HEK293T (cell line): ENCODE results near the gene FDX1.

Experiments used
- CTCF ChIA-PET: fragments of 350-600 bp; formaldehyde crosslinking; extraction: SDS; loops from one replicate; lab custom pipeline; 2021; ENCODE audit warnings: antibody characterized with exemption, inconsistent platforms; lab: Yijun Ruan, JAX
- POLR2A ChIA-PET: fragments of 350-600 bp; formaldehyde crosslinking; extraction: SDS; loops from one replicate; lab custom pipeline; 2020; ENCODE audit warnings: antibody characterized with exemption, inconsistent platforms; lab: Yijun Ruan, JAX
- DNase-seq: peaks from one replicate; pipeline ENCODE4 v3.0.0; 2012; ENCODE audit warnings: mixed read lengths; ENCODE audit errors: extremely low spot score
- ARNT ChIP-seq: fragments of 450-650 bp; IDR thresholded peaks from 2 replicates; pipeline ENCODE4 v1.6.1; 2017; ENCODE audit warnings: mild to moderate bottlenecking
- BHLHE40 ChIP-seq: fragments of 450-650 bp; IDR thresholded peaks from 2 replicates; pipeline ENCODE4 v1.6.1; 2016; ENCODE audit warnings: mild to moderate bottlenecking, moderate library complexity, borderline replicate concordance
- CTBP1 ChIP-seq: fragments of 450-650 bp; IDR thresholded peaks from 2 replicates; pipeline ENCODE4 v1.6.1; 2016; ENCODE audit warnings: borderline replicate concordance
- ELF4 ChIP-seq: fragments of 450-650 bp; IDR thresholded peaks from 2 replicates; pipeline ENCODE4 v1.6.1; 2017; ENCODE audit warnings: antibody characterized with exemption
- FOXA1 ChIP-seq: fragments of 450-650 bp; IDR thresholded peaks from 2 replicates; pipeline ENCODE4 v1.6.1; 2016; ENCODE audit warnings: mild to moderate bottlenecking
- FOXK2 ChIP-seq: fragments of 450-650 bp; IDR thresholded peaks from 2 replicates; pipeline ENCODE4 v1.6.1; 2016; ENCODE audit warnings: mild to moderate bottlenecking
- FOXM1 ChIP-seq: fragments of 450-650 bp; IDR thresholded peaks from 2 replicates; pipeline ENCODE4 v1.6.1; 2017; ENCODE audit warnings: mild to moderate bottlenecking, borderline replicate concordance
- HDGF ChIP-seq: fragments of 450-650 bp; IDR thresholded peaks from 2 replicates; pipeline ENCODE4 v1.6.1; 2017; ENCODE audit warnings: antibody characterized with exemption, borderline replicate concordance
- L3MBTL2 ChIP-seq: fragments of 450-650 bp; conservative IDR thresholded peaks from 2 replicates; pipeline ENCODE4 v1.6.1; 2016; ENCODE audit warnings: mild to moderate bottlenecking
- LEF1 ChIP-seq: fragments of 450-650 bp; IDR thresholded peaks from 2 replicates; pipeline ENCODE4 v1.6.1; 2017; ENCODE audit warnings: mild to moderate bottlenecking, borderline replicate concordance
- NFRKB ChIP-seq: fragments of 450-650 bp; IDR thresholded peaks from 2 replicates; pipeline ENCODE4 v1.6.1; 2016; ENCODE audit warnings: mild to moderate bottlenecking, moderate library complexity
- SP1 ChIP-seq: fragments of 450-650 bp; IDR thresholded peaks from 2 replicates; pipeline ENCODE4 v1.6.1; 2017
- SUZ12 ChIP-seq: fragments of 450-650 bp; IDR thresholded peaks from 2 replicates; pipeline ENCODE4 v1.6.1; 2016; ENCODE audit warnings: mild to moderate bottlenecking
- TARDBP ChIP-seq: fragments of 450-650 bp; IDR thresholded peaks from 2 replicates; pipeline ENCODE4 v1.6.1; 2016
- ZNF384 ChIP-seq: fragments of 450-650 bp; IDR thresholded peaks from 2 replicates; pipeline ENCODE4 v1.6.1; 2016
- TF ChIP-seq, protein P1 (sequence below): fragments of 450-650 bp; IDR thresholded peaks from 2 replicates; pipeline ENCODE4 v1.6.1; 2016

FDX1 gene

GRCh38 chr11:110479108-110480101 lies 49.7 kb downstream of the FDX1 start:
- ChIA-PET POLR2A (no interaction called here), CTCF (interaction anchor here (0.7 to 1.8 kb wide), 4 partner anchors 7 to 14 kb away, joined by 3 to 8 read pairs (median 4); no protein-coding TSS in a partner anchor)
- TF ChIP-seq FOXA1 (no peak), FOXM1 (no peak), SUZ12 (no peak), ZNF384 (no peak), HDGF (no peak)
- TF ChIP-seq, protein P1, sequence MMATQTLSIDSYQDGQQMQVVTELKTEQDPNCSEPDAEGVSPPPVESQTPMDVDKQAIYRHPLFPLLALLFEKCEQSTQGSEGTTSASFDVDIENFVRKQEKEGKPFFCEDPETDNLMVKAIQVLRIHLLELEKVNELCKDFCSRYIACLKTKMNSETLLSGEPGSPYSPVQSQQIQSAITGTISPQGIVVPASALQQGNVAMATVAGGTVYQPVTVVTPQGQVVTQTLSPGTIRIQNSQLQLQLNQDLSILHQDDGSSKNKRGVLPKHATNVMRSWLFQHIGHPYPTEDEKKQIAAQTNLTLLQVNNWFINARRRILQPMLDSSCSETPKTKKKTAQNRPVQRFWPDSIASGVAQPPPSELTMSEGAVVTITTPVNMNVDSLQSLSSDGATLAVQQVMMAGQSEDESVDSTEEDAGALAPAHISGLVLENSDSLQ = no peak
- no peak for DNase-seq

- POLR2A ChIA-PET = no interaction called here
- DNase-seq = no peak
- TF ChIP-seq L3MBTL2 = no peak
- TF ChIP-seq LEF1 = no peak
- no peak for TF ChIP-seq FOXM1
- no peak for TF ChIP-seq HDGF
- no peak for TF ChIP-seq BHLHE40
- no peak for TF ChIP-seq FOXK2
- no peak for TF ChIP-seq SP1
- no peak for TF ChIP-seq ARNT
- no peak for TF ChIP-seq FOXA1
- no peak for TF ChIP-seq ZNF384
- TF ChIP-seq TARDBP = no peak
- no peak for TF ChIP-seq SUZ12
- TF ChIP-seq CTBP1 = no peak
- TF ChIP-seq, protein P1 = no peak
- CTCF ChIA-PET = no interaction called here
These were observed 51.8 kb downstream of the FDX1 start for GRCh38 chr11:110481523-110481922.

- POLR2A ChIA-PET = no interaction called here
- DNase-seq = no peak
- no peak for TF ChIP-seq TARDBP
- TF ChIP-seq FOXA1 = no peak
- no peak for TF ChIP-seq FOXM1
- TF ChIP-seq, protein P1 = no peak
- CTCF ChIA-PET = interaction anchor here (1.4 kb wide), 1 partner anchor 8 kb away, joined by 3 read pairs; no protein-coding TSS in a partner anchor
These were observed 56.4 kb downstream of the FDX1 start for GRCh38 chr11:110486156-110486555.

GRCh38 chr11:110488446-110488845 lies 58.7 kb downstream of the FDX1 start:
- POLR2A ChIA-PET = no interaction called here
- DNase-seq = no peak
- TF ChIP-seq SUZ12 = no peak
- no peak for TF ChIP-seq SP1
- no peak for TF ChIP-seq CTBP1
- no peak for TF ChIP-seq FOXM1
- TF ChIP-seq, protein P1 = no peak
- no peak for TF ChIP-seq HDGF
- TF ChIP-seq FOXA1 = no peak
- TF ChIP-seq FOXK2 = no peak
- TF ChIP-seq ZNF384 = no peak
- no peak for TF ChIP-seq LEF1
- no peak for TF ChIP-seq ARNT
- TF ChIP-seq BHLHE40 = no peak
- no peak for TF ChIP-seq NFRKB
- CTCF ChIA-PET = no interaction called here

DNA sequence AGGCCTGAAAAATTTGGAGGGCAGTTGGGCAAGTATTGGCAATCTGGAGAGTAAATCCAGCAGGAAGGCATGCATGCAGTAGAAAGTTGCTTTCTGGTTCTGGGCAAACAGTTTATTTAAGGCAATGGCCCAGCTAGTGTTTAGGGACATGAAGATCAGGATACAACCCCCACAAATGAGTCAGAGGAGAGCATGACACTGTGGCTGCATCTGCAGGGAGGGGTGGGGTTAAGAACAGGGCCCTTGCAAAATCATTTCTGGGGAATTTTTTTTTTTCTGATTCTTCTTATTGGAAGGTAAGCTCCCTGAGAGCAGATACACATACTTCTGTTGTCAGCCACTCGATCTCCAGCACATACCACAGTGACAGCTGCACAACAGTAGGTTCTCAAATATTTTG lies 61.1 kb downstream of the FDX1 start:
- no peak for DNase-seq
- ChIA-PET POLR2A (no interaction called here), CTCF (interaction anchor here (1.0 kb wide), 1 partner anchor 12 kb away, joined by 4 read pairs; no protein-coding TSS in a partner anchor)
- TF ChIP-seq ARNT = no peak
- TF ChIP-seq ELF4 = no peak
- no peak for TF ChIP-seq CTBP1
- TF ChIP-seq, protein P1 = no peak
- TF ChIP-seq FOXA1 = no peak
- no peak for TF ChIP-seq FOXM1
- TF ChIP-seq LEF1 = no peak
- TF ChIP-seq BHLHE40 = no peak
- TF ChIP-seq SP1 = no peak
- no peak for TF ChIP-seq FOXK2
- no peak for TF ChIP-seq HDGF
- no peak for TF ChIP-seq NFRKB
- TF ChIP-seq ZNF384 = no peak
- no peak for TF ChIP-seq L3MBTL2
